Glomerular endothelial cell (primary cell): ENCODE results near the gene PFKFB3. TPM values are rescaled to one million over a fixed set of nuclear protein-coding genes. Genes with fewer than 3 reads are reported as not detected.
"Not testable (repeated sequence)": the region's sequence is repeated elsewhere in the genome, so short reads cannot be mapped to it uniquely, and the experiment has no call there.

Source experiments
- DNase-seq: peaks from one replicate; pipeline ENCODE4 v3.0.0-alpha.2; 2011; ENCODE audit warnings: low read depth, low spot score; ENCODE audit errors: extremely low read depth
- total RNA-seq: library from RNA; depleted of rRNA; stranded (reverse); fragments of >200 nt; gene quantifications from 2 replicates; pipeline ENCODE4 v1.2.3, GENCODE V29; 2015

PFKFB3 gene
- total RNA-seq, 1 donor from 2014 or later, result 49.9 TPM

GRCh38 chr10:6232846-6233724 is 30.4 kb downstream of the PFKFB3 start:
- no peak for DNase-seq

- DNase-seq, result no peak
Observed at GRCh38 chr10:6233725-6234277, 31.1 kb downstream of the PFKFB3 start.

DNA sequence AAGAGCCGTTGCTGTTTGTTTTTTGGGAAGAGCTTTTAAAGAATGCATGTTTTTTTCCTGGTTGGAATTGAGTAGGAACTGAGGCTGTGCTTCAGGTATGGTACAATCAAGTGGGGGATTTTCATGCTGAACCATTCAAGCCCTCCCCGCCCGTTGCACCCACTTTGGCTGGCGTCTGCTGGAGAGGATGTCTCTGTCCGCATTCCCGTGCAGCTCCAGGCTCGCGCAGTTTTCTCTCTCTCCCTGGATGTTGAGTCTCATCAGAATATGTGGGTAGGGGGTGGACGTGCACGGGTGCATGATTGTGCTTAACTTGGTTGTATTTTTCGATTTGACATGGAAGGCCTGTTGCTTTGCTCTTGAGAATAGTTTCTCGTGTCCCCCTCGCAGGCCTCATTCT is 31.6 kb downstream of the PFKFB3 start:
- no peak for DNase-seq

DNA sequence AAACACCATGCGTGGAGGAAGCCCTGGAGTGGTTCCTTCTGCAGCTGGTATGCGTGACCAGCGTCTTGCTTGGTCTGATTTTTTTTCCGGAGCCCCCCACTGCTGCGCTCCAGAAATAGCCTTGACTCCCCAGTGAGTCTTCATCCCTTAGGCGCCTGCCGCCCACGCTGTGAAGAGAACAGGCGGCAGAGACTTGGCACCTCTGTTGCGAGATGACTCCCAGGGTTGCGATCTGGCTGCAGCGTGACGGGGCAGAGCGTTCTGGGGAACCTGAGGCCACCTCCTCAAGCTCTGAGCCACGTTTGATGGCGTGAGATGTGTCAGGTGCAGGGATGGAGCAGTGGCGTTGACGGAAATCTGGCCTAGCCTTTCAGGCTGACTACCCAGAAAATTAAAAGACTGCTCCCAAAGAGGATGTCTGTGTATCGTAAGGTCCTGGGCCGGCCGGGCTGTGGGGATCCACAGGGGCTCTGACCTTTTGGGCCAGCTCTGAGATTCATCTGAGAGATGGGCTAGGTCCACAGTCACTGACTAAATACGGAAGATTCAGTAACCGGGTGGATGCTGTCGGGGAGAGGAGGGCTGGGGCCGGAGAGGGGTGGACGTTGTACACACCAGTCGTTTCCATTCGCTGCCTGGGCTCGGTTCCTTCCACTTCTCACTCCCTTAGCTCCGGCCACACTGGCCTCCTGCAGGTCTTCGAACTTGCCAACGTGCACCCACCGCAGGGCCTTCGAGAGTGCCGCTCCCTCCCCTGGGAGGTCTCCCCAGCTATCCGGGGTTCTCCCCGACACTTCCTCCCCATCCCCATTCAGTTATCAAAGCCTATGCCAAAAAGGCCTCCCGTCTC is 33.8 kb downstream of the PFKFB3 start:
- no peak for DNase-seq

DNA sequence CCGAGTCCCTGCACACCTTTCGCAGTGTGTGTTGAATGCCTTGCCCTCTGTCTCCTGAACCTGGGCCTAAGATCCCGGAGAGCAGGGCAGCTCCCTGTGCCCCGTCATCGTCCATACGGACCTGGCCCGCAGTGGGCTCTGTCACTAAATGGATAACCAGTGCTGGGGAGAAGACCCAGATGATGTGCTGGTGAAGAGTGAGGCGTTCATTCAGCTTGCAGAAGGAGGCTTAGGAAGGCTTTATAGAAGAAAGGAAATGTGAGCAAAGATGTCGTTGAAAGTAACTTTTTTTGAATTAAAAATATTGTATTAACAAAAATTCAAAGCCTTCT is 34.4 kb downstream of the PFKFB3 start:
- no peak for DNase-seq

- DNase-seq, result not testable (repeated sequence)
Observed at GRCh38 chr10:6238587-6239212, 36.0 kb downstream of the PFKFB3 start.

DNA sequence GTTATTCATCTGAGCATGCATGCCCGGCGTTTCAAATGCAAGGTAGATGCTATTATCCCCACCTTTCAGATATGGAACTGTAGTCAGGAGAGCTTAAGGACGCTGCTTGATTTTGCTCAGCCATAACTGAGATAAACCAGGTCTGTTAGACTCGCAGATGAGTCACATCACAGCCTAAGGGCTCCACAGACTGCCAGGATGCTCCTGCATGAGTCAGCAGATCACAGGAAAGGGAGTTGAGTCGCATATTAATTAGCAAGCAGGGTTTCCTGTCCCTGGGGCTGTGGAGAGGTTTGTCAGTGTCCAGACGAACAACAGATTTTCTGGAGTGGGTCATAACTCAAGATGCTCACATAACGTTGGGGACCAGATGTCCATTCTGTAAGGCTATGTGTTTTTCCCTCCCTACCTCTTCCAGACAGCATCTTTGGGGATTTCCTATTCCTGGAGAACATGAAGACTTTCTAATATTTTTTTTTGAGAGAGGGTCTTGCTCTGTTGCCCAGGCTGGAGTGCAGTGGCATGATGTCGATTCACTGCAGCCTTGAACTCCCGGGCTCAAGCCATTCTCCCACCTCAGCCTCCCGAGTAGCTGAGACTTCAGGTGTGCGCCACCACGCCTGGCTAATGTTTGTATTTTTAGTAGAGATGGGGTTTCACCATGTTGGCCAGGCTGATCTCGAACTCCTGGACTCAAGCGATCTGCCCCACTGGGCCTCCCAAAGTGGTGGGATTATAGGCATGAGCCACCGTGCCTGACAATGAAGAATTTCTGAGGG is 36.7 kb downstream of the PFKFB3 start:
- peak; percentile 81 for DNase-seq

DNA sequence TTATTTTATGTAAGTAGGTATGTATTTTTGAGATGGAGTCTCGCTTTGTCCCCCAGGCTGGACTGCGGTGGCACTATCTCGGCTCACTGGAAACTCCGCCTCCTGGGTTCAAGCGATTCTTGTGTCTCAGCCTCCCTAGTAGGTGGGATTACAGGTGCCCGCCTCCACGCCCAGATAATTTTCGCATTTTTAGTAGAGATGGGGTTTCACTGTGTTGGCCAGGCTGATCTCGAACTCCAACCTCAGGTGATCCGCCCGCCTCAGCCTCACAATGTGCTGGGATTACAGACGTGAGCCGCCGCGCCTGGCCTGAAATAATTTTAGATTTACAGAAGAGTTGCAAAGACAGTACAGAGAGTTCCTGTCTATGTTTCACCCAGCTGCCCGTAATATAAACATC is 37.5 kb downstream of the PFKFB3 start:
- no peak for DNase-seq

DNA sequence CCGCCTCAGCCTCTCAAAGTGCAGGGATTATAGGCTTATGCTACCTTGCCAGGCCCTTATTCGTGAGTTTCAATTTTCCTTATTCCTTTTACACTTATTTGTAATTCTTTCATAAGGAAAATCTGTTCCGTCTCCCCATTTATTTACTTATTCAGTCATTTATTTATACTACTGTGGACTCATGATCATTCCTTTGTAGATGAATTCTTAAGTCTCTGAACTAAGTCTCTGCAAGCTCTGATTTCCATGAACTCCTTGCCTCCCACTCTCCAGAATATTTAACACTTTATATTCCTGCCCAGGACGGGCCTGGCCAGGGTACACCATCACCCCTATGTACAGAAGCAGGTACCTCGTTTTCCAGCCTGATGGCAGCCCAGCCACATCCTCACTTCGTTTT is 39.4 kb downstream of the PFKFB3 start:
- DNase-seq, result no peak

DNA sequence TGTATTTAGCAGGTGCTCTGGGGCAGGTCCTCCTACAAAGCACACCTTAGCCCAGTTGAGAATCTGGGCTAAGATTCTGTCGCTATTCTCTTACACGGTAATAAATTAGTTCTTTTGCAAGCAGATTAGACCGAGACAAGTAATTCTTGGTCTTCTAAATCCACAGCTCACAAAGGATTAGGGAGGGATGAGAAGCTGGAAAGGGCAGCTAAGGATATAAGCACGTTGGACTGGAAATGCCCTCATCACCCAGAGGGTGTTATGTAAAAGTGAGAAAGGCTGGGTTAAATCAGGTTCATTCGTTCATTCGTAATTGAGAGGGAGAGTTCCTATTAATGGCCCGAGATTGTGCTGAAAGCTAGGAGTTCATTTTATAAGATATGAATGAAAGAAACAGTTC is 41.8 kb downstream of the PFKFB3 start:
- DNase-seq, result no peak

GRCh38 chr10:6247041-6247712 is 44.4 kb downstream of the PFKFB3 start:
- DNase-seq, result no peak

GRCh38 chr10:6248908-6249307 is 46.2 kb downstream of the PFKFB3 start:
- DNase-seq, result not testable (repeated sequence)

- DNase-seq, result no peak
Observed at GRCh38 chr10:6249698-6250097, 47.0 kb downstream of the PFKFB3 start.

DNA sequence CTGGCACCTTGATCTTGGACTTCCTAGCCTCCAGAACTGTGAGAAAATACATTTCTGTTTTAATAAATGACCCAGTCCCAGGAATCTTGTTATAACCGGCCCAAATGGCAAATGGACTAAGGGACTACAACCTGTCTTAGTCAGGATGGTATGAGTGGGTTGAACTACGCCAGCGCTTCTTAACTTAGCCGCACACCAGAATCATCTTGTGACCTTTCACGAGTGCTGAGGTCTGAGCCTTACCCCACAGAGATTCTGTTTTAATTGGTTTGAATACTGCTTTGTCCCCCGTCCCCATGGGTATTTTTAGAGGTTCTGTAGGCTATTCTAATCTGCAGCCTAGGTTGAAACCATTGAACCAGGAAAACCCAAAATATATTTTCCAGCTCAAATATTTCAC is 48.0 kb downstream of the PFKFB3 start:
- DNase-seq, result no peak

DNA sequence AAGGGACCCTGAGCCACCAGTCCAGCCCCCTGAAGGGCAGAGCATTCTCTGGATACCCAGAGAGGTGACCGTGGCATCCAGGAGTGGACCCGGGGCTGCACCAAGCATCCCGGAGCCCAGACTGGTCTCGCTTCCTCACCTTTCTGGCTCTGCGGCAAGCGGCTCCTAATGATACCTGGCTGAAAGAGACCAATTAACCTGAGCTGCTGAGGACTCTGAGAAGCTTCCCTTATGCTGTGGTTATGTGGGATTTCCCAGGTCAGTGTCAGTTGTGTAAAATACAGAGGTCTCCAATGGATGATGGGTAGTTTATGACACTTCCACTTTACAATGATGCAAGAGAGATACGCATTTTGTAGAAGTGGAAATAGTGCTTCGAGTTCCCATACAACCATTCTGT is 51.5 kb downstream of the PFKFB3 start:
- no peak for DNase-seq

GRCh38 chr10:6255548-6256061 is 52.9 kb downstream of the PFKFB3 start:
- DNase-seq, result no peak

- DNase-seq, result no peak
Observed at GRCh38 chr10:6256439-6256838, 53.7 kb downstream of the PFKFB3 start.

DNA sequence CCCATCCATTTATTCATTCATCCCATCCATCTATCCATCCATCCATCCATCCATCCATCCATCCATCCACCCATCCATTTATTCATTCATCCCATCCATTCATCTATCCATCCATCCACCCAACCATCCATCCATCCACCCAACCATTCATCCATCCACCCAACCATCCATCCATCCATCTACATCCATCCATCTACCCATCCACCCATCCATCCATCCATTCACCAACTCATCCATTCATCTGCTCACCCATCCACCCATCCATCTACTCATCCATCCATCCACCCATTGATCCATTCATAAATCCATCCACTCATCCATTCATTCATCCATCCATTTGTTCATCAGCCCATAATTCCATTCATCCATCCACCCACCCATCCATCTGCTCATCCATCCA is 56.4 kb downstream of the PFKFB3 start:
- no peak for DNase-seq

DNA sequence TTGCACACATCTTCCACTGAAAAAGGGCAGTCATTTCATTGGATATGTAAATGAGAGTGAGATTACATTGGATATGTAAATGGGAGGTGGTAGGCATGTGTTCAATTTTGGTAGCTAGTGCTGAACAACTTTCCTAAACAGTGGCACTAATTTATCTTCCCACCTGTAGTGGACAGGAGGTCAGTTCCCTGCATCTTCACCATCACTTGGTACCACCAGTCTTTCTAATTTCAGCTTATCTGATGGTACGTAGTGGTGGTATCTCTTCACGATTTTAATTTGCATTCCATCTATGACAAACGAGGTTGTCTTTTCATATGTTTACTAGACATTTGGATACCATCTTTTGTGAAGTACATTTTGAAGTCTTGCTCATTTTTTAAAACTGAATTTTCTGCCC is 58.1 kb downstream of the PFKFB3 start:
- no peak for DNase-seq

GRCh38 chr10:6267941-6268340 is 65.2 kb downstream of the PFKFB3 start:
- no peak for DNase-seq
